T-helper 1 cell treated with Interleukin-12 subunit alpha and Interleukin-12 subunit beta and Interleukin-4 antibody, amounts not matched to agents 30 μg/mL and 1 μg/mL, for 36 hours (primary cell): ENCODE measurements around the gene GAMT.

Experiments used
- H3K27ac Mint-ChIP-seq: one replicate; pipeline ENCODE4 v1.8.0; 2021; ENCODE audit warnings: mild to moderate bottlenecking, mixed read lengths
- H3K27me3 Mint-ChIP-seq: one replicate; pipeline ENCODE4 v1.8.0; 2021; ENCODE audit warnings: low read depth, mixed read lengths
- H3K36me3 Mint-ChIP-seq: one replicate; pipeline ENCODE4 v1.8.0; 2021; ENCODE audit warnings: low read depth, mixed read lengths
- H3K4me1 Mint-ChIP-seq: one replicate; pipeline ENCODE4 v1.8.0; 2021; ENCODE audit warnings: low read depth, mixed read lengths
- H3K4me3 Mint-ChIP-seq: one replicate; pipeline ENCODE4 v1.8.0; 2021; ENCODE audit warnings: mild to moderate bottlenecking, moderate library complexity, mixed read lengths
- H3K9me3 Mint-ChIP-seq: one replicate; pipeline ENCODE4 v1.8.0; 2021; ENCODE audit warnings: mixed read lengths

GAMT gene

GRCh38 chr19:1365319-1366269 lies 35.7 kb downstream of the GAMT start:
- H3K36me3 Mint-ChIP-seq: peaks cover 14% of the 10 kb centered on the region
- H3K27ac Mint-ChIP-seq: no peak overlapping the region
- no peak overlapping the region for H3K4me3 Mint-ChIP-seq
- H3K27me3 Mint-ChIP-seq: no peaks in the 10 kb centered on the region
- peaks cover 17% of the 10 kb centered on the region for H3K4me1 Mint-ChIP-seq
- H3K9me3 Mint-ChIP-seq: no peaks in the 10 kb centered on the region

DNA sequence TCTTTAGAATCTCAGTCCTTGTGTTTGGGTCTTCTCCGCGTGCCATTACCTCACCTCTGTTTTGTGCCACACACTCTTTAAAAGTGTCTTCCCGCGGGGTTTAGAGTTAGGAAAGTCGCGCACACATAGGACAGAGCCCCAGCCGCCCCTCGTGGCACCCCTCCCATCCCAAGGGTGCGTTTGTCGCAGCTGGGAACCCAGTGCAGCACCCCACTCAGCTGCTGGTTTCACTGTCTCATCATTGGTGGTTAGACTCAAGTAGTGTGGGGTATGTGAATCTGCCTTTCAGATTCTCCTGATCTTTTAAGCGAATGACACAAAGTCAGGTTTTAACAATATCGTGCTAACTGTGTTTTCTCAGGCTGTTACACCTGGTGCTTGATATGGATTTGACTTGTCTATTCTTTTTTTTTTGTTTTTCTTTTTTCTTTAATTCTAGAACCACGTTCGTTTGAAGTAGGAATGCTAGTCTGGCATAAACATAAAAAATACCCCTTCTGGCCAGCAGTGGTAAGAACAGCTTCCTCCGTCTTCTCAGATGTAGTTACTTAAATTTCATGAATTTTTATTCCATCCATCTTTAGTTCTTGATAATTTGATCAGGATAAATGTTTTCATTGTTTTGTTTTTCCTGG lies 37.2 kb downstream of the GAMT start:
- no peaks in the 10 kb centered on the region for H3K27me3 Mint-ChIP-seq

DNA sequence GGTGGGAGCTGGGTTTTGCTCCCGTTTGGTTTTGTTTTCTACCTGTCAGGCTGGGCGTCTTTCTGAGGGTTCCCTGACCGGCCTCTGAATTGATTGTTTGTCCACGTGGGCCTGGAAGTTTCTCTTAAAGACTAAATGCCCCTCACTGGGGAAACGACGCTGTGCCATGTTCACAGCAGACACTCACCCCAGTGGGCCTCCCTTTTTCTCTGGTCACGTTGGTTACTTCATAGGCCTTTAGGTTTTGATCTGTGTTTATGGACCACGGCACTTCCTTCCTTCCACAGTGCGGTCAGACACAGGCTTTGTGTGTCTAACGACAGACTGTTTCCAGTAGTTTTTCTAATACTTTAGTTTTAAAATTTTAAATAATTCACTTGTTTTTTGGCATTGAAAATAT lies 37.7 kb downstream of the GAMT start:
- peak overlapping the region; percentile 57 for H3K4me3 Mint-ChIP-seq
- no peaks in the 10 kb centered on the region for H3K27me3 Mint-ChIP-seq
- peaks cover 17% of the 10 kb centered on the region for H3K4me1 Mint-ChIP-seq
- H3K36me3 Mint-ChIP-seq: peaks cover 16% of the 10 kb centered on the region
- H3K27ac Mint-ChIP-seq: peak overlapping the region; percentile 26
- H3K9me3 Mint-ChIP-seq: no peaks in the 10 kb centered on the region

More for the DNA sequence above, 37.2 kb downstream of the GAMT start:
- peaks cover 17% of the 10 kb centered on the region for H3K4me1 Mint-ChIP-seq
- H3K9me3 Mint-ChIP-seq: no peaks in the 10 kb centered on the region
- H3K36me3 Mint-ChIP-seq: peaks cover 16% of the 10 kb centered on the region
- peak overlapping the region; percentile 52 for H3K27ac Mint-ChIP-seq
- peak overlapping the region; percentile 31 for H3K4me3 Mint-ChIP-seq

GRCh38 chr19:1362387-1363257 lies 38.7 kb downstream of the GAMT start:
- Mint-ChIP-seq H3K27me3 (no peaks in the 10 kb centered on the region), H3K27ac (no peak overlapping the region), H3K4me3 (peak overlapping the region; percentile 57), H3K36me3 (peaks cover 23% of the 10 kb centered on the region), H3K9me3 (no peaks in the 10 kb centered on the region), H3K4me1 (peaks cover 17% of the 10 kb centered on the region)

- Mint-ChIP-seq H3K9me3 (no peaks in the 10 kb centered on the region), H3K4me3 (no peak overlapping the region), H3K27ac (no peak overlapping the region), H3K27me3 (no peaks in the 10 kb centered on the region), H3K36me3 (peaks cover 23% of the 10 kb centered on the region), H3K4me1 (peaks cover 19% of the 10 kb centered on the region)
Measured at GRCh38 chr19:1361601-1362386, 39.5 kb downstream of the GAMT start.

GRCh38 chr19:1360818-1361461 lies 40.4 kb downstream of the GAMT start:
- Mint-ChIP-seq H3K9me3 (no peaks in the 10 kb centered on the region), H3K36me3 (peaks cover 23% of the 10 kb centered on the region), H3K27me3 (no peaks in the 10 kb centered on the region)

GRCh38 chr19:1360126-1360817 lies 41.1 kb downstream of the GAMT start:
- Mint-ChIP-seq H3K4me1 (peaks cover 28% of the 10 kb centered on the region), H3K36me3 (peaks cover 26% of the 10 kb centered on the region), H3K27me3 (no peaks in the 10 kb centered on the region), H3K4me3 (no peak overlapping the region), H3K9me3 (no peaks in the 10 kb centered on the region), H3K27ac (no peak overlapping the region)

More at GRCh38 chr19:1360818-1361461, 40.4 kb downstream of the GAMT start:
- no peak overlapping the region for H3K27ac Mint-ChIP-seq
- peaks cover 22% of the 10 kb centered on the region for H3K4me1 Mint-ChIP-seq
- H3K4me3 Mint-ChIP-seq: no peak overlapping the region

DNA sequence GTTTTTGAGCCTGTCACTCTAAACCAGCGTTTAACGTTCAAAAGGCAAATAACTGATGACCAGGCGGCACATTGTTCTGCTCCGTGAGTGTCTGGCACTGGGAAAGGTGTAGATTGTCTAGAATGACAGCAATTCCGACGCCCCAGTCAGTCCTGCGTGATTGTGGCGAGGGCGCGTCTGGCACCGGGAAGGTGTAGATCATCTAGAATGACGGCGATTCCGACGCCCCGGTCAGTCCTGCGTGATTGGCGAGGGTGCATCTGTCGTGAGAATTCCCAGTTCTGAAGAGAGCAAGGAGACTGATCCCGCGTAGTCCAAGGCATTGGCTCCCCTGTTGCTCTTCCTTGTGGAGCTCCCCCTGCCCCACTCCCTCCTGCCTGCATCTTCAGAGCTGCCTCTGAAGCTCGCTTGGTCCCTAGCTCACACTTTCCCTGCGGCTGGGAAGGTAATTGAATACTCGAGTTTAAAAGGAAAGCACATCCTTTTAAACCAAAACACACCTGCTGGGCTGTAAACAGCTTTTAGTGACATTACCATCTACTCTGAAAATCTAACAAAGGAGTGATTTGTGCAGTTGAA lies 43.7 kb downstream of the GAMT start:
- no peaks in the 10 kb centered on the region for H3K27me3 Mint-ChIP-seq
- H3K4me1 Mint-ChIP-seq: peaks cover 13% of the 10 kb centered on the region
- peaks cover 19% of the 10 kb centered on the region for H3K36me3 Mint-ChIP-seq
- no peak overlapping the region for H3K27ac Mint-ChIP-seq
- H3K4me3 Mint-ChIP-seq: no peak overlapping the region
- no peaks in the 10 kb centered on the region for H3K9me3 Mint-ChIP-seq

- H3K9me3 Mint-ChIP-seq: no peaks in the 10 kb centered on the region
- H3K27ac Mint-ChIP-seq: no peak overlapping the region
- H3K4me1 Mint-ChIP-seq: peaks cover 10% of the 10 kb centered on the region
- H3K36me3 Mint-ChIP-seq: peaks cover 17% of the 10 kb centered on the region
- no peak overlapping the region for H3K4me3 Mint-ChIP-seq
- no peaks in the 10 kb centered on the region for H3K27me3 Mint-ChIP-seq
Measured at GRCh38 chr19:1356508-1356865, 44.9 kb downstream of the GAMT start.

- H3K4me3 Mint-ChIP-seq: peak overlapping the region; percentile 92
- H3K9me3 Mint-ChIP-seq: no peaks in the 10 kb centered on the region
- peaks cover 17% of the 10 kb centered on the region for H3K36me3 Mint-ChIP-seq
- H3K27ac Mint-ChIP-seq: peak overlapping the region; percentile 71
- H3K4me1 Mint-ChIP-seq: peaks cover 10% of the 10 kb centered on the region
- no peaks in the 10 kb centered on the region for H3K27me3 Mint-ChIP-seq
Measured at GRCh38 chr19:1355568-1356507, 45.5 kb downstream of the GAMT start.

- H3K27me3 Mint-ChIP-seq: no peaks in the 10 kb centered on the region
- peak overlapping the region; percentile 92 for H3K4me3 Mint-ChIP-seq
- H3K27ac Mint-ChIP-seq: peak overlapping the region; percentile 71
- peaks cover 10% of the 10 kb centered on the region for H3K4me1 Mint-ChIP-seq
- peaks cover 17% of the 10 kb centered on the region for H3K36me3 Mint-ChIP-seq
- H3K9me3 Mint-ChIP-seq: no peaks in the 10 kb centered on the region
Measured at GRCh38 chr19:1354970-1355567, 46.3 kb downstream of the GAMT start.

DNA sequence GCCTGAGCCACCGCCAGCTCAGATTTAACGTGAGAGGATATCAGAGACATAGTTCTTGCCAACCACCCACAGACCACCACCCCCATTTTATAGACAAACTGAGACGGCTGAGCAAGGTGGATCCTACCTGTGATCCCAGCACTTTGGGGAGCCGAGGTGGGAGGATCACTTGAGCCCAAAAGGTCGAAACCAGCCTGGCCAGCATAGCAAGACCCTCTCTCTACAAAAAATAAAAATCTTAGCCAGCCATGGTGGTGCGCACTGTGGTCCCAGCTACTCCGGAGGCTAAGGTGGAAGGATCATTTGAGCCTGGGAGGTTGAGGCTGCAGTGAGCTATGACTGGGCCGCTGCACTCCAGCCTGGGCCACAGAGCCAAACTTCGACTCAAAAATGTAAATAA lies 48.2 kb downstream of the GAMT start:
- H3K4me3 Mint-ChIP-seq: no peak overlapping the region
- H3K4me1 Mint-ChIP-seq: peaks cover 10% of the 10 kb centered on the region
- H3K27ac Mint-ChIP-seq: no peak overlapping the region
- H3K36me3 Mint-ChIP-seq: peaks cover 13% of the 10 kb centered on the region
- H3K9me3 Mint-ChIP-seq: no peaks in the 10 kb centered on the region
- H3K27me3 Mint-ChIP-seq: no peaks in the 10 kb centered on the region
